H1 (cell line): ENCODE measurements around the gene TRIM7. TPM values are rescaled to one million over a fixed set of nuclear protein-coding genes. Genes with fewer than 3 reads are reported as not detected.

Source experiments
- CBX8 ChIP-seq: fragments of 300-800, 300-1000 bp; sonication (generic); IDR thresholded peaks from 2 replicates; pipeline ENCODE4 v1.7.1; 2016; ENCODE audit warnings: low read depth, low read length, borderline replicate concordance
- CEBPB ChIP-seq: IDR thresholded peaks from 2 replicates; pipeline ENCODE4 v1.6.1; 2012; ENCODE audit warnings: low read depth, low read length
- CHD2 ChIP-seq: IDR thresholded peaks from 2 replicates; pipeline ENCODE4 v1.6.1; 2012; ENCODE audit warnings: low read length, improper control_type of control experiment
- CTBP2 ChIP-seq: IDR thresholded peaks from 2 replicates; pipeline ENCODE4 v1.7.0; 2011; ENCODE audit warnings: borderline replicate concordance, mild to moderate bottlenecking, moderate library complexity, mixed read lengths, low read length; ENCODE audit not compliant: insufficient read depth, insufficient read length
- GABPA ChIP-seq: IDR thresholded peaks from 2 replicates; pipeline ENCODE4 v1.6.1; 2011; ENCODE audit warnings: mild to moderate bottlenecking, low read length, moderate library complexity, borderline replicate concordance; ENCODE audit not compliant: insufficient read depth
- NRF1 ChIP-seq: IDR thresholded peaks from 2 replicates; pipeline ENCODE4 v1.6.1; 2011; ENCODE audit warnings: mild to moderate bottlenecking, low read depth, low read length, improper control_type of control experiment
- RAD21 ChIP-seq, 2 experiments: IDR thresholded peaks in 1 of 2; conservative IDR thresholded peaks in 1 of 2; 2 replicates each; pipeline ENCODE4 v1.6.1; 2011; ENCODE audit warnings: low read depth in 2 of 2, low read length in 2 of 2, improper control_type of control experiment in 1 of 2, inconsistent platforms in 1 of 2, mild to moderate bottlenecking in 1 of 2, moderate library complexity in 1 of 2
- RBBP5 ChIP-seq: IDR thresholded peaks from 2 replicates; pipeline ENCODE4 v1.7.1; 2012; ENCODE audit warnings: low read depth, mild to moderate bottlenecking, inconsistent platforms, low read length, moderate library complexity, borderline replicate concordance
- SP2 ChIP-seq: IDR thresholded peaks from 2 replicates; pipeline ENCODE4 v1.6.1; 2012; ENCODE audit warnings: mild to moderate bottlenecking, low read length, inconsistent platforms
- polyA plus RNA-seq, 7 experiments: library from polyadenylated mRNA; depleted of rRNA in 3 of 7; stranded (reverse) in 5 of 7; unstranded in 2 of 7; fragments of >200 nt in 5 of 7; fragments of 200-250 nt in 2 of 7; gene quantifications; 1 replicate in 5 of 7; 2 replicates in 1 of 7; 4 replicates in 1 of 7; pipeline versions ENCODE4 v1.2.1 to v1.2.3, GENCODE V29; 2011 to 2013; ENCODE audit warnings: missing spikeins in 2 of 7, mixed read lengths in 2 of 7
- total RNA-seq: library from RNA; stranded (reverse); fragmentation: NEBNext Ultra II Directional; extraction: Animal tissue kit (Norgen Biotek cat#: 25700); gene quantifications from 2 replicates; pipeline ENCODE4 v1.2.1, GENCODE V29; 2021
- TF ChIP-seq, protein P1 (sequence below): fragments of 300-600 bp; sonication (generic); IDR thresholded peaks from 2 replicates; pipeline ENCODE4 v1.7.1; 2012; ENCODE audit warnings: low read length, moderate library complexity, mild to moderate bottlenecking, inconsistent platforms; ENCODE audit not compliant: insufficient replicate concordance

Gene TRIM7
- total and polyA plus RNA-seq, 2 of the 8 experiments (the other 6 are each of a cell fraction or from before 2014, with no cell fraction given) = 0.36 to 0.47 TPM

DNA sequence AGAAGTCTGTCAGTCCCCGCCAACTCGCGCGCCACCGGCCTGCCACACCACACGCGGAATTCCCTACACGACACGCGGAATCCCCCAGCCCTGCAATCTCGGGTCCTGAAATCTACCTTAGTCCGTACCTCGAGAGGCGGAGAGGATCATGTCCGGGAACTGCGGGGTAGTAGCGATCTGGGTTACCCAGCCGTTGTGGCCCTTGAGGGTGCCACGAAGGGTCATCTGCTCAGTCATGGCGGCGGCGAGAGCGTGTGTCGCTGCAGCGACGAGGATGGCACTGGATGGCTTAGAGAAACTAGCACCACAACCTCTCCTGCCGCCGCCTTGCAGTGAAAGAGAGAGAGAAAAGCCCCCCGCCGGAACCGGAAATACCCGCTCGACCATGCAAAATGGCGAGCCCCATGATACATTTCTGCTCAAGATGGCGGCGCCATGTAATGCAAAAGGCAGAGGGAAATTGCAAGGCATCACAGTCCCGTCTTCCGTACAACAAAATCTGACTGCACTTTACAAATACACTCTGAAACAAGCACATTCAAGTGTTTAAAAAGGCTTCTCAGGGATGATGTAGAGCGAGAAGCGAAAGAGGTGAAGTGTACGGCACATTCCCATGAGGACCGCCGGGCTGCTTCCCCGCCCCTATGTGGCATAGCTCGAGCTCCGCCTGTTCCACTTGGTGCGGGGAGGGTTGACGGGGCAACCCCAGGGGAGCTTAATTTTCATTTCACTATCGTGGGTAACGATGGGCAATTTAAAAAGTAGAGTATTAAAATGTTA lies 38.8 kb upstream of the TRIM7 start, which contains the start of gene RACK1 (continued):
- TF ChIP-seq, protein P1, sequence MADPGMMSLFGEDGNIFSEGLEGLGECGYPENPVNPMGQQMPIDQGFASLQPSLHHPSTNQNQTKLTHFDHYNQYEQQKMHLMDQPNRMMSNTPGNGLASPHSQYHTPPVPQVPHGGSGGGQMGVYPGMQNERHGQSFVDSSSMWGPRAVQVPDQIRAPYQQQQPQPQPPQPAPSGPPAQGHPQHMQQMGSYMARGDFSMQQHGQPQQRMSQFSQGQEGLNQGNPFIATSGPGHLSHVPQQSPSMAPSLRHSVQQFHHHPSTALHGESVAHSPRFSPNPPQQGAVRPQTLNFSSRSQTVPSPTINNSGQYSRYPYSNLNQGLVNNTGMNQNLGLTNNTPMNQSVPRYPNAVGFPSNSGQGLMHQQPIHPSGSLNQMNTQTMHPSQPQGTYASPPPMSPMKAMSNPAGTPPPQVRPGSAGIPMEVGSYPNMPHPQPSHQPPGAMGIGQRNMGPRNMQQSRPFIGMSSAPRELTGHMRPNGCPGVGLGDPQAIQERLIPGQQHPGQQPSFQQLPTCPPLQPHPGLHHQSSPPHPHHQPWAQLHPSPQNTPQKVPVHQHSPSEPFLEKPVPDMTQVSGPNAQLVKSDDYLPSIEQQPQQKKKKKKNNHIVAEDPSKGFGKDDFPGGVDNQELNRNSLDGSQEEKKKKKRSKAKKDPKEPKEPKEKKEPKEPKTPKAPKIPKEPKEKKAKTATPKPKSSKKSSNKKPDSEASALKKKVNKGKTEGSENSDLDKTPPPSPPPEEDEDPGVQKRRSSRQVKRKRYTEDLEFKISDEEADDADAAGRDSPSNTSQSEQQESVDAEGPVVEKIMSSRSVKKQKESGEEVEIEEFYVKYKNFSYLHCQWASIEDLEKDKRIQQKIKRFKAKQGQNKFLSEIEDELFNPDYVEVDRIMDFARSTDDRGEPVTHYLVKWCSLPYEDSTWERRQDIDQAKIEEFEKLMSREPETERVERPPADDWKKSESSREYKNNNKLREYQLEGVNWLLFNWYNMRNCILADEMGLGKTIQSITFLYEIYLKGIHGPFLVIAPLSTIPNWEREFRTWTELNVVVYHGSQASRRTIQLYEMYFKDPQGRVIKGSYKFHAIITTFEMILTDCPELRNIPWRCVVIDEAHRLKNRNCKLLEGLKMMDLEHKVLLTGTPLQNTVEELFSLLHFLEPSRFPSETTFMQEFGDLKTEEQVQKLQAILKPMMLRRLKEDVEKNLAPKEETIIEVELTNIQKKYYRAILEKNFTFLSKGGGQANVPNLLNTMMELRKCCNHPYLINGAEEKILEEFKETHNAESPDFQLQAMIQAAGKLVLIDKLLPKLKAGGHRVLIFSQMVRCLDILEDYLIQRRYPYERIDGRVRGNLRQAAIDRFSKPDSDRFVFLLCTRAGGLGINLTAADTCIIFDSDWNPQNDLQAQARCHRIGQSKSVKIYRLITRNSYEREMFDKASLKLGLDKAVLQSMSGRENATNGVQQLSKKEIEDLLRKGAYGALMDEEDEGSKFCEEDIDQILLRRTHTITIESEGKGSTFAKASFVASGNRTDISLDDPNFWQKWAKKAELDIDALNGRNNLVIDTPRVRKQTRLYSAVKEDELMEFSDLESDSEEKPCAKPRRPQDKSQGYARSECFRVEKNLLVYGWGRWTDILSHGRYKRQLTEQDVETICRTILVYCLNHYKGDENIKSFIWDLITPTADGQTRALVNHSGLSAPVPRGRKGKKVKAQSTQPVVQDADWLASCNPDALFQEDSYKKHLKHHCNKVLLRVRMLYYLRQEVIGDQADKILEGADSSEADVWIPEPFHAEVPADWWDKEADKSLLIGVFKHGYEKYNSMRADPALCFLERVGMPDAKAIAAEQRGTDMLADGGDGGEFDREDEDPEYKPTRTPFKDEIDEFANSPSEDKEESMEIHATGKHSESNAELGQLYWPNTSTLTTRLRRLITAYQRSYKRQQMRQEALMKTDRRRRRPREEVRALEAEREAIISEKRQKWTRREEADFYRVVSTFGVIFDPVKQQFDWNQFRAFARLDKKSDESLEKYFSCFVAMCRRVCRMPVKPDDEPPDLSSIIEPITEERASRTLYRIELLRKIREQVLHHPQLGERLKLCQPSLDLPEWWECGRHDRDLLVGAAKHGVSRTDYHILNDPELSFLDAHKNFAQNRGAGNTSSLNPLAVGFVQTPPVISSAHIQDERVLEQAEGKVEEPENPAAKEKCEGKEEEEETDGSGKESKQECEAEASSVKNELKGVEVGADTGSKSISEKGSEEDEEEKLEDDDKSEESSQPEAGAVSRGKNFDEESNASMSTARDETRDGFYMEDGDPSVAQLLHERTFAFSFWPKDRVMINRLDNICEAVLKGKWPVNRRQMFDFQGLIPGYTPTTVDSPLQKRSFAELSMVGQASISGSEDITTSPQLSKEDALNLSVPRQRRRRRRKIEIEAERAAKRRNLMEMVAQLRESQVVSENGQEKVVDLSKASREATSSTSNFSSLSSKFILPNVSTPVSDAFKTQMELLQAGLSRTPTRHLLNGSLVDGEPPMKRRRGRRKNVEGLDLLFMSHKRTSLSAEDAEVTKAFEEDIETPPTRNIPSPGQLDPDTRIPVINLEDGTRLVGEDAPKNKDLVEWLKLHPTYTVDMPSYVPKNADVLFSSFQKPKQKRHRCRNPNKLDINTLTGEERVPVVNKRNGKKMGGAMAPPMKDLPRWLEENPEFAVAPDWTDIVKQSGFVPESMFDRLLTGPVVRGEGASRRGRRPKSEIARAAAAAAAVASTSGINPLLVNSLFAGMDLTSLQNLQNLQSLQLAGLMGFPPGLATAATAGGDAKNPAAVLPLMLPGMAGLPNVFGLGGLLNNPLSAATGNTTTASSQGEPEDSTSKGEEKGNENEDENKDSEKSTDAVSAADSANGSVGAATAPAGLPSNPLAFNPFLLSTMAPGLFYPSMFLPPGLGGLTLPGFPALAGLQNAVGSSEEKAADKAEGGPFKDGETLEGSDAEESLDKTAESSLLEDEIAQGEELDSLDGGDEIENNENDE = no peak
- no peak for TF ChIP-seq CEBPB
- TF ChIP-seq SP2 = no peak
- TF ChIP-seq CTBP2 = no peak
- no peak for TF ChIP-seq NRF1
- peak; percentile 88 for TF ChIP-seq GABPA
- TF ChIP-seq RBBP5 = peak; percentile 44; the same call in 1 of the 2 replicates
- no peak for TF ChIP-seq RAD21 (IDR thresholded peaks at IDR 0.05 in 1 of 2, conservative IDR thresholded peaks at IDR 0.05 in 1 of 2; ENCODE audit: low read depth in 2 of 2, low read length in 2 of 2)
- TF ChIP-seq CBX8 = no peak
- TF ChIP-seq CHD2 = 0 out of 2 replicates have a peak, but pooled peaks have one; percentile 31
